ENCODE results near the gene ANKRD16. TPM values are rescaled to one million over a fixed set of nuclear protein-coding genes. Genes with fewer than 3 reads are reported as not detected.
A peak's percentile ranks its signal among the peaks of the same experiment; 100 is the strongest.
"Not testable (repeated sequence)": the region's sequence is repeated elsewhere in the genome, so short reads cannot be mapped to it uniquely, and the experiment has no call there.

Gene ANKRD16
- total RNA-seq, 1 donor from 2014 or later: 4.6 TPM

GRCh38 chr10:5911670-5912069 is 22.0 kb upstream of the ANKRD16 start:
- no peaks in the 10 kb centered on the region for H3K9me3 ChIP-seq

GRCh38 chr10:5910323-5911100 is 20.8 kb upstream of the ANKRD16 start:
- no peak overlapping the region for H3K27ac ChIP-seq
- peaks cover 84% of the 10 kb centered on the region for H3K36me3 ChIP-seq
- DNase-seq: no peak

More at GRCh38 chr10:5911670-5912069, 22.0 kb upstream of the ANKRD16 start:
- no peak for TF ChIP-seq CTCF (IDR thresholded peaks at IDR 0.05)
- Histone ChIP-seq H3K36me3 (peaks cover 86% of the 10 kb centered on the region), H3K4me1 (no peaks in the 10 kb centered on the region), H3K27ac (no peak overlapping the region), H3K27me3 (no peaks in the 10 kb centered on the region), H3K4me3 (no peak overlapping the region)
- DNase-seq (no peak), ATAC-seq (no peak)
- intact Hi-C loops (cut with DNase I): no loop called here

GRCh38 chr10:5908676-5909075 is 19.0 kb upstream of the ANKRD16 start:
- H3K36me3 ChIP-seq: peaks cover 66% of the 10 kb centered on the region
- H3K27ac ChIP-seq; H3K4me1 ChIP-seq; H3K27me3 ChIP-seq; DNase-seq; H3K9me3 ChIP-seq; H3K4me3 ChIP-seq; intact Hi-C loops (cut with DNase I); ATAC-seq: not testable (repeated sequence)

More at GRCh38 chr10:5910323-5911100, 20.8 kb upstream of the ANKRD16 start:
- Histone ChIP-seq H3K4me3 (no peak overlapping the region), H3K4me1 (peaks cover under 1% of the 10 kb centered on the region), H3K9me3 (no peaks in the 10 kb centered on the region), H3K27me3 (no peaks in the 10 kb centered on the region)
- TF ChIP-seq CTCF (IDR thresholded peaks at IDR 0.05): no peak
- no peak for ATAC-seq
- intact Hi-C loops (cut with DNase I): no loop called here

GRCh38 chr10:5906651-5907050 is 17.0 kb upstream of the ANKRD16 start:
- ATAC-seq (no peak), DNase-seq (no peak)
- Histone ChIP-seq H3K36me3 (peaks cover 46% of the 10 kb centered on the region), H3K27ac (peak overlapping the region; percentile 9), H3K4me3 (no peak overlapping the region), H3K4me1 (peaks cover 6% of the 10 kb centered on the region), H3K27me3 (no peaks in the 10 kb centered on the region), H3K9me3 (no peaks in the 10 kb centered on the region)
- no peak for TF ChIP-seq CTCF (IDR thresholded peaks at IDR 0.05)
- intact Hi-C loops (cut with DNase I): no loop called here

GRCh38 chr10:5905854-5906507 is 16.3 kb upstream of the ANKRD16 start:
- Histone ChIP-seq H3K4me3 (no peak overlapping the region), H3K36me3 (peaks cover 39% of the 10 kb centered on the region), H3K9me3 (no peaks in the 10 kb centered on the region), H3K27ac (peak overlapping the region; percentile 9), H3K4me1 (peaks cover 6% of the 10 kb centered on the region), H3K27me3 (no peaks in the 10 kb centered on the region)
- ATAC-seq (peak; percentile 66), DNase-seq (no peak)
- intact Hi-C loops (cut with DNase I): no loop called here
- no peak for TF ChIP-seq CTCF (IDR thresholded peaks at IDR 0.05)

GRCh38 chr10:5904227-5904626 is 14.5 kb upstream of the ANKRD16 start:
- ATAC-seq: no peak
- H3K27ac ChIP-seq: no peak overlapping the region
- no peak for TF ChIP-seq CTCF (IDR thresholded peaks at IDR 0.05)

More at GRCh38 chr10:5904227-5904626, 14.5 kb upstream of the ANKRD16 start:
- Histone ChIP-seq H3K4me1 (peaks cover 6% of the 10 kb centered on the region), H3K27me3 (no peaks in the 10 kb centered on the region), H3K36me3 (peaks cover 21% of the 10 kb centered on the region), H3K9me3 (no peaks in the 10 kb centered on the region), H3K4me3 (no peak overlapping the region)
- intact Hi-C loops (cut with DNase I): no loop called here
- DNase-seq: no peak

Measured in upper lobe of right lung (tissue), 1 donor.